Body of pancreas (tissue), 4 donors: ENCODE measurements around the gene TRAF1.
A peak's percentile ranks its signal among the peaks of the same experiment; 100 is the strongest.

ENCODE experiments used
- CTCF ChIP-seq, 7 experiments: fragments of 450-650 bp in 4 of 7; fragments of 200-600 bp in 3 of 7; sonication (generic) in 3 of 7; IDR thresholded peaks; one replicate each; pipeline ENCODE4 v1.5.1; 2016 to 2019; ENCODE audit warnings: antibody characterized with exemption in 7 of 7
- POLR2A ChIP-seq, 3 donors: fragments of 450-650 bp; IDR thresholded peaks; one replicate each; pipeline ENCODE4 v1.6.1; 2016; ENCODE audit warnings: antibody characterized with exemption in 3 of 3, mild to moderate bottlenecking in 2 of 3

DNA sequence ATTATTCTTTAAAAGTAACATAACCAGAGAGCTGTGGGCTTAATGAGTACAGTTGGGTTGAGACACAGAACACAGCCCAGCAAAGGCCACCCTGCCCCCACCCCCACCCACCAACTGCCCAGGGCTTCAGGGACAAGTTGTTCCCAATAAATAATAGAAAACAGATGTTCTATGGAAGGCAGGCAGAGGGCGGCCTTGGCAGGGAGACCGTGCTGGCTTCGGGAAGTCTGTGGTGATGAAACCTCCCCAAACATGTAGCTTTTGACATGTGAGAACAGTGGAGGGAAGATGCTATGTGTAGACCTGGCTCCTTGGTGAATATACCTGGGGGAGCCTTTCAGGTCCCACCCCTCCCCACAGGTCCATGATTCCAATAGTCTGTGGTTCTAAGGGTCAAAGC is 10.0 kb downstream of the TRAF1 start:
- TF ChIP-seq CTCF (IDR thresholded peaks at IDR 0.05) (peak in 2 of 7 experiments; percentile 7 to 13), POLR2A (IDR thresholded peaks at IDR 0.05) (no peak)
